ENCODE measurements around the gene HERC3. TPM values are rescaled to one million over a fixed set of nuclear protein-coding genes. Genes with fewer than 3 reads are reported as not detected.

HERC3 gene
- total and polyA plus RNA-seq, 4 donors: 5.5 to 46.2 (median 21.7) TPM

DNA sequence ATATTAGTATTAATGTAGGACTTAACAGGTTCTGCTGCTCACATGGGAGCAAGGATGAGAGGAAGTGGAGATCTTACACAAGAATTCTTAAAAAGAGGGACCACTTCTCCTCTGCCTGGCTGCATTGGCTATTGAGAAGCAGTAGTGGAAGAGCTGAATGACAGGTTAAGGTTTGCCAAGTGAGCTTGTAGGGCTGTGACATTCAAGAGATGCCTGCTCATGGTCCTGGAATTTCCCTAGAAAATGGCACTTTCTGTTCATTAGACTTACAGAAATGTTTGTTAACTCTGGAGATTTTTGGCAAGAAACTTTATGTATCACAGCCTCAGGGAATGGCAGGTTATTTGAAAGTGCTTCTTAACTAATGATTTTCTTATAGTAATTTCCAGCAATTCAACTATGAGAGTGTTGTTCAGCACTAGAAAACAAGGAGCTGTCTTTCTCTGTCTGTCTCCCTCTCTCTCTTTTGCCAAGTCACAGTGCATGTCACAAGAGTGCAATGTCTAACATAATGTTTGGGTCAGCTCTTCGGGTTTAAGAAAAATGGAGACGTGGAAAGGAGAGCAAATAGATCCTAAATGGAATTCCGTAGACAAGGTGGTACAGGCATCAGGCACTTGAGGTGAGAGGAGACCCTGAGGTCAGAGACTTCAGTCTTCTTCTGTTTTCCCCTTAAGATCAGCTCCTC, 113.7 kb downstream of the HERC3 start:
- intact Hi-C loops (cut with DNase I): loop anchor here (2.0 to 5.0 kb wide), 4 partner anchors 86 to 317 kb away; no protein-coding TSS in a partner anchor
- DNase-seq (no peak), ATAC-seq (ENCODE audit: low FRiP score) (no peak)
- no peaks in the 10 kb centered on the region for H3K9me3 ChIP-seq (ENCODE audit: control insufficient read depth, low read length)
- no peak overlapping the region for H3K4me3 ChIP-seq (ENCODE audit: low read length in 2 of 2)
- peaks cover 0 to 3% of the 10 kb centered on the region in 2 donors for H3K4me1 ChIP-seq (ENCODE audit: control insufficient read depth in 1 of 2, insufficient read depth in 2 of 2, low read length in 2 of 2)
- H3K27ac ChIP-seq (ENCODE audit: low read depth in 1 of 2, low read length in 2 of 2): peak overlapping the region in 1 of 2 donors; percentile 82
- peaks cover 0 to 4% of the 10 kb centered on the region in 2 donors for H3K36me3 ChIP-seq (ENCODE audit: control insufficient read depth in 1 of 2, insufficient read depth in 2 of 2, low read length in 1 of 2)
- H3K27me3 ChIP-seq (ENCODE audit: control insufficient read depth in 1 of 2, insufficient read depth in 2 of 2, low read length in 1 of 2): no peaks in the 10 kb centered on the region
- 23 to 29% methylated on average over 3 of the region's 3 CpGs for WGBS, 2 donors

DNA sequence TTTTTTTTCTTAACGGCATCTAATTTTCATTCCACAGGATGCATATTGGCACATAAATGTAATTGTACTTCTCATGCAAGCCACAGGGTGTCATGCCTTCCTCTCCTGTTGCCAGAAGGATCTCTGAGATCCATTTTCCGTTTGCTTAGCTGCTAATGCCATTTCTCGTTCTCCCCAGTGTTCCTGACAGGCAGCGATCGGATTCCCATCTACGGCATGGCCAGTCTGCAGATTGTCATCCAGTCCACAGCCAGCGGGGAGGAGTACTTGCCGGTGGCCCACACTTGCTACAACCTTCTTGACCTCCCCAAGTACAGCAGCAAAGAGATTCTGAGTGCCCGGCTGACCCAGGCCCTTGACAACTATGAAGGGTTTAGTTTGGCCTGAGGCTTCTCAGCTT, 114.3 kb downstream of the HERC3 start:
- Histone ChIP-seq H3K9me3 (ENCODE audit: control insufficient read depth, low read length) (no peaks in the 10 kb centered on the region), H3K4me3 (ENCODE audit: low read length in 2 of 2) (no peak overlapping the region), H3K36me3 (ENCODE audit: control insufficient read depth in 1 of 2, insufficient read depth in 2 of 2, low read length in 1 of 2) (peaks cover 0 to 4% of the 10 kb centered on the region in 2 donors), H3K4me1 (ENCODE audit: control insufficient read depth in 1 of 2, insufficient read depth in 2 of 2, low read length in 2 of 2) (peaks cover 0 to 3% of the 10 kb centered on the region in 2 donors), H3K27ac (ENCODE audit: low read depth in 1 of 2, low read length in 2 of 2) (peak overlapping the region; percentile 0 to 84), H3K27me3 (ENCODE audit: control insufficient read depth in 1 of 2, insufficient read depth in 2 of 2, low read length in 1 of 2) (no peaks in the 10 kb centered on the region)
- intact Hi-C loops (cut with DNase I): loop anchor here (2.0 to 5.0 kb wide), 4 partner anchors 86 to 316 kb away; no protein-coding TSS in a partner anchor
- 4 to 6% methylated on average over 9 of the region's 9 CpGs for WGBS, 2 donors
- peak; percentile 91 for ATAC-seq (ENCODE audit: low FRiP score)
- DNase-seq: peak in 1 of 2 donors; percentile 55

- Histone ChIP-seq H3K9me3 (ENCODE audit: control insufficient read depth, low read length) (no peaks in the 10 kb centered on the region), H3K36me3 (ENCODE audit: control insufficient read depth in 1 of 2, insufficient read depth in 2 of 2, low read length in 1 of 2) (peaks cover 0 to 4% of the 10 kb centered on the region in 2 donors), H3K4me3 (ENCODE audit: low read length in 2 of 2) (no peak overlapping the region), H3K27ac (ENCODE audit: low read depth in 1 of 2, low read length in 2 of 2) (no peak overlapping the region), H3K27me3 (ENCODE audit: control insufficient read depth in 1 of 2, insufficient read depth in 2 of 2, low read length in 1 of 2) (no peaks in the 10 kb centered on the region), H3K4me1 (ENCODE audit: control insufficient read depth in 1 of 2, insufficient read depth in 2 of 2, low read length in 2 of 2) (peaks cover 0 to 3% of the 10 kb centered on the region in 2 donors)
- 94 to 96% methylated on average over 1 of the region's 1 CpG for WGBS, 2 donors
- DNase-seq (no peak), ATAC-seq (ENCODE audit: low FRiP score) (no peak)
- intact Hi-C loops (cut with DNase I): loop anchor here (5.0 kb wide), 3 partner anchors 82 to 312 kb away; no protein-coding TSS in a partner anchor
Observed at GRCh38 chr4:88709989-88710388, 117.7 kb downstream of the HERC3 start.

DNA sequence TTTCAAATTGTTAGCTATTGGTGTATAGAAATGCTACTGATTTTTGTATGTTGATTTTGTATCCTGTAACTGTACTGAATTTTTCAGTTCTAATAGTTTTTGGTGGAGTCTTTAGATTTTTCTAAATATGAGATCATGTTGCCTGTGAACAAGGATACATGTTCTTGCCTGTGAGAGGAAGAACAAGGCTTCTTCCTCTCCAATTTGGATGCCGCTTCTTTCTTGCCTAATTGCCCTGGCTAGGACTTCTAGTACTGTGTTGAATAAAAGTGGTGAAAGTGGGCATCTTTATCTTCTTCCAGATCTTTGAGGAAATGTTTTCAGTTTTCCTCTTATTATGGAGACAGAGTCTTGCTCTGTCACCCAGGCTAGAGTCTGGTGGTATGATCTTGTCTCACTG, 121.5 kb downstream of the HERC3 start:
- Histone ChIP-seq H3K4me1 (ENCODE audit: control insufficient read depth in 1 of 2, insufficient read depth in 2 of 2, low read length in 2 of 2) (no peaks in the 10 kb centered on the region), H3K27me3 (ENCODE audit: control insufficient read depth in 1 of 2, insufficient read depth in 2 of 2, low read length in 1 of 2) (no peaks in the 10 kb centered on the region), H3K36me3 (ENCODE audit: control insufficient read depth in 1 of 2, insufficient read depth in 2 of 2, low read length in 1 of 2) (peaks cover 3 to 11% of the 10 kb centered on the region in 2 donors), H3K4me3 (ENCODE audit: low read length in 2 of 2) (no peak overlapping the region), H3K27ac (ENCODE audit: low read depth in 1 of 2, low read length in 2 of 2) (no peak overlapping the region), H3K9me3 (ENCODE audit: control insufficient read depth, low read length) (no peaks in the 10 kb centered on the region)
- WGBS, 2 donors: 95 to 100% methylated on average over 1 of the region's 1 CpG
- intact Hi-C loops (cut with DNase I): no loop called here
- no peak for DNase-seq
- no peak for ATAC-seq (ENCODE audit: low FRiP score)

DNA sequence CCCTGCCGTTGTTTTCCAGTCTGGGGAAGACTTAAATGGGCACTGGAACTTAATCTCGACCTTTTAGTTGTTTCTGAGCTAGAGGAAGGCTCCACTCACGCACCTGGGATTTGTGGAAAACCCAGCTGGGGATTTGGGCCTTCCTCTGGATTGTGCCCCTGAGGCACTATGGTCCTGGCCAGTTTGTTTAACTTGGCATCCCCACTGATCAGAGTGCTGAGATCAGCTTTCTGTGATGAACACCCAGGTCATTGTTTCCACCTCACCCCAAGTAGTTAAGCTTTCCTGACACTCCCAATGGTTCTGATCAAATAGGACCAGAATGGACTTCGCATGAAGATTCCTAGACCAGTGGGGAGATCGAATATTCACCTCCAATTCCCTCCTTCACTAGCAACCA, 125.8 kb downstream of the HERC3 start:
- Histone ChIP-seq H3K4me1 (ENCODE audit: control insufficient read depth in 1 of 2, insufficient read depth in 2 of 2, low read length in 2 of 2) (peaks cover 1 to 7% of the 10 kb centered on the region in 2 donors), H3K27ac (ENCODE audit: low read depth in 1 of 2, low read length in 2 of 2) (no peak overlapping the region), H3K36me3 (ENCODE audit: control insufficient read depth in 1 of 2, insufficient read depth in 2 of 2, low read length in 1 of 2) (peaks cover 6% of the 10 kb centered on the region in 2 donors), H3K27me3 (ENCODE audit: control insufficient read depth in 1 of 2, insufficient read depth in 2 of 2, low read length in 1 of 2) (no peaks in the 10 kb centered on the region), H3K9me3 (ENCODE audit: control insufficient read depth, low read length) (no peaks in the 10 kb centered on the region), H3K4me3 (ENCODE audit: low read length in 2 of 2) (no peak overlapping the region)
- WGBS, 2 donors: 97 to 99% methylated on average over 5 of the region's 5 CpGs
- intact Hi-C loops (cut with DNase I): no loop called here
- ATAC-seq (ENCODE audit: low FRiP score) (no peak), DNase-seq (no peak)

- ATAC-seq (ENCODE audit: low FRiP score) (no peak), DNase-seq (no peak)
- Histone ChIP-seq H3K36me3 (ENCODE audit: control insufficient read depth in 1 of 2, insufficient read depth in 2 of 2, low read length in 1 of 2) (peaks cover 6% of the 10 kb centered on the region in 2 donors), H3K9me3 (ENCODE audit: control insufficient read depth, low read length) (no peaks in the 10 kb centered on the region), H3K27me3 (ENCODE audit: control insufficient read depth in 1 of 2, insufficient read depth in 2 of 2, low read length in 1 of 2) (no peaks in the 10 kb centered on the region), H3K27ac (ENCODE audit: low read depth in 1 of 2, low read length in 2 of 2) (no peak overlapping the region), H3K4me1 (ENCODE audit: control insufficient read depth in 1 of 2, insufficient read depth in 2 of 2, low read length in 2 of 2) (peaks cover 5 to 7% of the 10 kb centered on the region in 2 donors), H3K4me3 (ENCODE audit: low read length in 2 of 2) (no peak overlapping the region)
- 90 to 96% methylated on average over 1 of the region's 1 CpG for WGBS, 2 donors
- intact Hi-C loops (cut with DNase I): no loop called here
Observed at GRCh38 chr4:88719381-88719780, 127.1 kb downstream of the HERC3 start.

DNA sequence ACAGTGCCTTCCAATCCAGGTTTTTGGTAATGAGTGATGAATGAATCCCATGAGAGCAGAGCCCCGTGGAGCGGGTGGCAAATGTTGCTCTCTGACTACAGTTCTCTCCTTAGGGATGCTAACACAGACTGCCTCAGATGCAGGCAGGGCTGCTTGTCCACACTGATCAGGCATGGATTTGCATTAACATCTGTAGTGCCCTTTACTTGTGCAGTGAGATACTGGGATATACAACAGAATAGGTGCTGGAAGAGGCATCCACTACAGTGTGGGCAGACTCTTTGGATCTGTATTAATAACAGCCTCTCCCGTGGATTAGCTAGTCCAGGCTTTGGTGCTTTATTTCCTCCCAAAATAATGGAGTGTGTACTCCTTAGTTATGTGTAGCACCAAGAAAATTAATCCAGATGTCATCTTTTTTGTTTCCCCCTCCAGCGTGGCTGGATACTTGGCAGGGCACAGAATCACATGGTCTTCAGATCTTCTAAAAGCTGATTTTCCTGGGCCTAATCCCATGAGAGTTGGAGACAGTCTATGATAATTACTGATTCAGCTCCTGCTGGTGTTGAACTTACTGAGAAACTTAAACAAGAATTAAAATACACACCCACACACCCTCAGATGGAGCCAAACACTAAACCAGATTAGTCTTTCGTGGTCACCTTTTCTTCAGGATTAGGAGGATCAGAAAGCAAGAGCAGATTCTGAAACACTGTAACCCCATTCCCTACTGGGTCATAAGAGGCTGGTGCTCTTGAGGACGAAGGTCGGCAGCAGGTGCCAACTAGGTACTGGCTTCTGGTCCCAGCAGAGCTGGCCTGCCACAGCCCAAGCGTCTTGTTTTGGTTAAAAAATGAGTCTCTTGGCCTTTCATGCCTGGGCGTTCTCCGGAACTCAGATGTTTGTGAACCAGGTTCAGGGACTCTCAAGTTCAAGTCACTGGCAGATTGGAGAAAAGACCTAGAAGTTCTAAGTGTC, 128.5 kb downstream of the HERC3 start:
- intact Hi-C loops (cut with DNase I): no loop called here
- ATAC-seq (ENCODE audit: low FRiP score) (peak; percentile 34), DNase-seq (no peak)
- Histone ChIP-seq H3K4me1 (ENCODE audit: control insufficient read depth in 1 of 2, insufficient read depth in 2 of 2, low read length in 2 of 2) (peaks cover 5 to 7% of the 10 kb centered on the region in 2 donors), H3K9me3 (ENCODE audit: control insufficient read depth, low read length) (no peaks in the 10 kb centered on the region), H3K27ac (ENCODE audit: low read depth in 1 of 2, low read length in 2 of 2) (peak overlapping the region; percentile 78 to 79), H3K27me3 (ENCODE audit: control insufficient read depth in 1 of 2, insufficient read depth in 2 of 2, low read length in 1 of 2) (no peaks in the 10 kb centered on the region), H3K36me3 (ENCODE audit: control insufficient read depth in 1 of 2, insufficient read depth in 2 of 2, low read length in 1 of 2) (peaks cover 6% of the 10 kb centered on the region in 2 donors), H3K4me3 (ENCODE audit: low read length in 2 of 2) (no peak overlapping the region)
- 14 to 24% methylated on average over 10 of the region's 10 CpGs for WGBS, 2 donors

DNA sequence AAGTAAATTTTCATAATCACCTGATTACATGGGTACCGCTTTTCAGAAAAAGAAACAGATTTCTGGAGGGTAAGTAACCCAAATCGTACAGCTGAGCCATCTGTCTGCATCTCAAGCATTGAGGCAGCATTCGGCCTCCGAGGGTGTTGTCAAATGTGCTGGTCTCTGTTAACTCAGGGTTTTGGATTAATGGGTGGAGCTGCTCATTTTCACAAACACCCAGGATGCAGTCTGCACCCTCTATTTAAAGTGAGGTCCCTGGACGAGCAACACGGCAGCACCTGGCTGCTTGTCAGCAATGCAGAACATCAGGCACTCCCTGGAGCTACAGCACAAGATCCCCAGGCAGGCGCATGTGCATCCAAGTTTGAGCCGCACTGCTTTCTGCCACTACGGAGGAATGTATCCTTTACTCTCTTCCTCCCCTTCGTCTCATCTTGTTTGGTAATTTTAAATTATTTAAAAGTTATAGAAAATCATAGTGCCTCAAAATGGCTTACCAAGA, 130.0 kb downstream of the HERC3 start:
- H3K27ac ChIP-seq (ENCODE audit: low read depth in 1 of 2, low read length in 2 of 2): peak overlapping the region; percentile 38 to 79
- no peak for ATAC-seq (ENCODE audit: low FRiP score)
- H3K4me3 ChIP-seq (ENCODE audit: low read length in 2 of 2): no peak overlapping the region
- H3K4me1 ChIP-seq (ENCODE audit: control insufficient read depth in 1 of 2, insufficient read depth in 2 of 2, low read length in 2 of 2): peaks cover 5 to 7% of the 10 kb centered on the region in 2 donors
- H3K36me3 ChIP-seq (ENCODE audit: control insufficient read depth in 1 of 2, insufficient read depth in 2 of 2, low read length in 1 of 2): peaks cover 6 to 8% of the 10 kb centered on the region in 2 donors
- intact Hi-C loops (cut with DNase I): no loop called here
- no peaks in the 10 kb centered on the region for H3K9me3 ChIP-seq (ENCODE audit: control insufficient read depth, low read length)
- WGBS, 2 donors: 74 to 80% methylated on average over 10 of the region's 10 CpGs
- DNase-seq: no peak
- no peaks in the 10 kb centered on the region for H3K27me3 ChIP-seq (ENCODE audit: control insufficient read depth in 1 of 2, insufficient read depth in 2 of 2, low read length in 1 of 2)

Measured in aorta (tissue), 5 donors.